IMR-90 (cell line): ENCODE measurements around the gene ITPKC. TPM values are rescaled to one million over a fixed set of nuclear protein-coding genes. Genes with fewer than 3 reads are reported as not detected.

Experiments used
- ATAC-seq: fragments of 200-7000 bp; cut with Tn5 transposase; 2 replicates; pipeline ENCODE4 v1.9.1; 2020; ENCODE audit warnings: low read depth, mild to moderate bottlenecking, moderate library complexity
- BruUV-seq: library from RNA; stranded (reverse); fragments of 400-500 nt; replicated peaks from 2 replicates; lab custom pipeline; 2021; lab: Mats Ljungman, UMichigan
- CTCF ChIA-PET: fragments of 300-600 bp; formaldehyde crosslinking; extraction: SDS; loops from one replicate; lab custom pipeline; 2021; ENCODE audit warnings: antibody characterized with exemption; lab: Yijun Ruan, JAX
- POLR2A ChIA-PET: fragments of 300-600 bp; sonication (Branson Sonifier 250); formaldehyde crosslinking; loops from one replicate; lab custom pipeline; 2022; ENCODE audit warnings: antibody characterized with exemption; ENCODE audit not compliant: unreplicated experiment; lab: Charles Lee
- DNase-seq: peaks from one replicate; pipeline ENCODE4 v3.0.0; 2013
- H2AFZ ChIP-seq: replicated peaks from 2 replicates; pipeline ENCODE3; 2013; ENCODE audit warnings: low read length, mild to moderate bottlenecking; ENCODE audit not compliant: poor library complexity
- H2AK5ac ChIP-seq: 2 replicates; pipeline ENCODE4 v1.6.1; 2013; ENCODE audit warnings: low read depth, low read length, inconsistent platforms
- H2AK9ac ChIP-seq: replicated peaks from 2 replicates; pipeline ENCODE3; 2013; ENCODE audit warnings: mild to moderate bottlenecking, low read depth, low read length, moderate library complexity; ENCODE audit not compliant: poor library complexity
- H2BK120ac ChIP-seq: 2 replicates; pipeline ENCODE4 v1.6.1; 2013; ENCODE audit warnings: low read depth, low read length, inconsistent platforms
- H2BK15ac ChIP-seq: 3 replicates; pipeline ENCODE4 v1.6.1; 2013; ENCODE audit warnings: low read depth, low read length, inconsistent platforms
- H2BK20ac ChIP-seq: 2 replicates; pipeline ENCODE4 v1.6.1; 2013; ENCODE audit warnings: low read depth, mild to moderate bottlenecking, inconsistent platforms, low read length, moderate library complexity
- H2BK5ac ChIP-seq: 2 replicates; pipeline ENCODE4 v1.6.1; 2013; ENCODE audit warnings: mild to moderate bottlenecking, low read depth, low read length, inconsistent platforms; ENCODE audit not compliant: poor library complexity, severe bottlenecking
- H3K14ac ChIP-seq: replicated peaks from 2 replicates; pipeline ENCODE4 v1.6.1; 2013; ENCODE audit warnings: low read depth, low read length, inconsistent platforms
- H3K18ac ChIP-seq: 2 replicates; pipeline ENCODE4 v1.6.1; 2013; ENCODE audit warnings: low read depth, low read length, control low read depth
- H3K23ac ChIP-seq: 2 replicates; pipeline ENCODE4 v1.6.1; 2013; ENCODE audit warnings: low read depth, low read length, inconsistent platforms
- H3K27ac ChIP-seq: 2 replicates; pipeline ENCODE4 v1.5.1; 2013; ENCODE audit warnings: mild to moderate bottlenecking, control low read depth, low read length; ENCODE audit not compliant: insufficient read depth
- H3K27me3 ChIP-seq: 2 replicates; pipeline ENCODE4 v1.6.1; 2013; ENCODE audit warnings: low read length; ENCODE audit not compliant: control insufficient read depth, insufficient read depth
- H3K36me3 ChIP-seq: 2 replicates; pipeline ENCODE4 v1.6.1; 2013; ENCODE audit warnings: low read length, mixed read lengths; ENCODE audit not compliant: control insufficient read depth, insufficient read depth
- H3K4ac ChIP-seq: 2 replicates; pipeline ENCODE4 v1.6.1; 2013; ENCODE audit warnings: low read depth, low read length, inconsistent platforms
- H3K4me1 ChIP-seq: 2 replicates; pipeline ENCODE4 v1.6.1; 2013; ENCODE audit warnings: low read length, mixed read lengths; ENCODE audit not compliant: control insufficient read depth, insufficient read depth
- H3K4me2 ChIP-seq: 2 replicates; pipeline ENCODE4 v1.6.1; 2013; ENCODE audit warnings: low read depth, mild to moderate bottlenecking, control low read depth, low read length, moderate library complexity
- H3K4me3 ChIP-seq: 2 replicates; pipeline ENCODE4 v1.5.1; 2013; ENCODE audit warnings: low read depth, mild to moderate bottlenecking, control low read depth, low read length, moderate library complexity; ENCODE audit not compliant: insufficient read depth
- H3K56ac ChIP-seq: 2 replicates; pipeline ENCODE4 v1.6.1; 2013; ENCODE audit warnings: low read length, inconsistent platforms; ENCODE audit not compliant: insufficient read depth; ENCODE audit errors: extremely low read depth
- H3K79me1 ChIP-seq, 2 experiments: 2 replicates each; pipeline ENCODE4 v1.6.1; 2013; ENCODE audit warnings: low read length in 2 of 2, inconsistent platforms in 1 of 2, low read depth in 1 of 2
- H3K9ac ChIP-seq: 2 replicates; pipeline ENCODE4 v1.6.1; 2013; ENCODE audit warnings: low read depth, low read length, control low read depth
- H3K9me1 ChIP-seq: 2 replicates; pipeline ENCODE4 v1.6.1; 2013; ENCODE audit warnings: low read length, inconsistent platforms; ENCODE audit not compliant: insufficient read depth
- H3K9me3 ChIP-seq: 2 replicates; pipeline ENCODE4 v1.6.1; 2013; ENCODE audit warnings: low read length; ENCODE audit not compliant: control insufficient read depth, insufficient read depth
- H4K20me1 ChIP-seq: 2 replicates; pipeline ENCODE4 v1.6.1; 2013; ENCODE audit warnings: low read length, inconsistent platforms; ENCODE audit not compliant: insufficient read depth
- H4K5ac ChIP-seq: 2 replicates; pipeline ENCODE4 v1.6.1; 2013; ENCODE audit warnings: mild to moderate bottlenecking, low read depth, low read length, control low read depth
- H4K8ac ChIP-seq, 2 experiments: 2 replicates each; pipeline ENCODE4 v1.6.1; 2013; ENCODE audit warnings: low read depth in 2 of 2, low read length in 2 of 2, control low read depth in 1 of 2, inconsistent platforms in 1 of 2
- H4K91ac ChIP-seq: 2 replicates; pipeline ENCODE4 v1.6.1; 2013; ENCODE audit warnings: low read depth, low read length, inconsistent platforms; ENCODE audit not compliant: insufficient read depth
- CEBPB ChIP-seq: IDR thresholded peaks from 2 replicates; pipeline ENCODE4 v1.6.1; 2012; ENCODE audit warnings: low read depth, low read length, improper control_type of control experiment
- ELK1 ChIP-seq: fragments of 150-350 bp; IDR thresholded peaks from 2 replicates; pipeline ENCODE4 v1.6.1; 2016; ENCODE audit warnings: low read depth, mild to moderate bottlenecking, low read length, moderate library complexity, borderline replicate concordance
- MAFK ChIP-seq: IDR thresholded peaks from 2 replicates; pipeline ENCODE4 v1.6.1; 2012; ENCODE audit warnings: low read depth, low read length, improper control_type of control experiment
- MAZ ChIP-seq: IDR thresholded peaks from 2 replicates; pipeline ENCODE4 v1.6.1; 2012; ENCODE audit warnings: low read depth, mild to moderate bottlenecking, low read length, improper control_type of control experiment, moderate library complexity, borderline replicate concordance
- MXI1 ChIP-seq: IDR thresholded peaks from 2 replicates; pipeline ENCODE4 v1.6.1; 2012; ENCODE audit warnings: low read depth, mild to moderate bottlenecking, low read length, moderate library complexity, borderline replicate concordance
- POLR2A ChIP-seq: IDR thresholded peaks from 2 replicates; pipeline ENCODE4 v1.6.1; 2012; ENCODE audit warnings: mild to moderate bottlenecking, low read depth, low read length
- RCOR1 ChIP-seq: IDR thresholded peaks from 2 replicates; pipeline ENCODE4 v1.6.1; 2012; ENCODE audit warnings: mild to moderate bottlenecking, low read length, improper control_type of control experiment; ENCODE audit not compliant: insufficient replicate concordance
- RFX5 ChIP-seq: IDR thresholded peaks from 2 replicates; pipeline ENCODE4 v1.8.0; 2012; ENCODE audit warnings: low read depth, mild to moderate bottlenecking, low read length, moderate library complexity
- SMC3 ChIP-seq: fragments of 150-350 bp; IDR thresholded peaks from 2 replicates; pipeline ENCODE4 v1.6.1; 2016; ENCODE audit warnings: low read depth, mild to moderate bottlenecking, antibody characterized with exemption, low read length, moderate library complexity
- WGBS, 2 experiments: methylation state at CpG; one replicate each; pipeline versions ENCODE4 v1.1.5 to v1.1.7; 2013; ENCODE audit warnings: missing lambda C conversion rate in 2 of 2; ENCODE audit not compliant: insufficient read length in 1 of 2; ENCODE audit errors: extremely low coverage in 2 of 2; 5-methylcytosine and 5-hydroxymethylcytosine counted together
- dilution Hi-C: fragments of 300-500 bp; cut with HindIII; formaldehyde crosslinking; loops from one replicate; pipeline ENCODE4 v1.14.3; 2018; ENCODE audit warnings: low sequenced_read_pairs; ENCODE audit not compliant: unreplicated experiment
- in situ Hi-C: fragments of 300-500 bp; cut with MboI; formaldehyde crosslinking; loops from 3 replicates; pipeline ENCODE4 v1.14.3; 2019; ENCODE audit warnings: low sequenced_read_pairs, inconsistent platforms, mixed read lengths
- intact Hi-C: fragments of 100-400 bp; cut with micrococcal nuclease; formaldehyde crosslinking; loops from 2 replicates; pipeline ENCODE4 v1.10.0; 2022
- polyA plus RNA-seq, 3 experiments: library from polyadenylated mRNA; depleted of rRNA; stranded (reverse); fragments of >200 nt; gene quantifications; 2 replicates each; pipeline ENCODE4 v1.2.3, GENCODE V29; 2012; ENCODE audit warnings: low replicate concordance in 1 of 3
- total RNA-seq: library from RNA; depleted of rRNA; stranded (reverse); fragments of >200 nt; gene quantifications from 2 replicates; pipeline ENCODE4 v1.2.3, GENCODE V29; 2012
- TF ChIP-seq, protein P1 (sequence below): fragments of 150-350 bp; IDR thresholded peaks from 2 replicates; pipeline ENCODE4 v1.6.1; 2017; ENCODE audit warnings: mild to moderate bottlenecking, antibody characterized with exemption, low read length, low read depth

ITPKC gene
- total and polyA plus RNA-seq, 2 of the 4 experiments (the other 2 are of a cell fraction) = 7.7 to 9.4 TPM

- Histone ChIP-seq H3K9me3 (no peaks in the 10 kb centered on the region), H2BK5ac (peak overlapping the region; percentile 68), H2AK5ac (peak overlapping the region; percentile 100), H2AK9ac (peak overlapping the region; percentile 100), H3K9me1 (peaks cover 33% of the 10 kb centered on the region), H2BK20ac (peak overlapping the region; percentile 49; the same call in 1 of the 2 replicates), H3K56ac (peak overlapping the region; percentile 90), H2AFZ (peak overlapping the region; percentile 88), H3K4me3 (peak overlapping the region; percentile 95), H4K20me1 (peaks cover 38% of the 10 kb centered on the region), H2BK15ac (peak overlapping the region; percentile 88; the same call in 1 of the 3 replicates), H3K27me3 (no peaks in the 10 kb centered on the region), H3K4me2 (peak overlapping the region; percentile 98), H3K23ac (peak overlapping the region; percentile 100), H4K8ac (peak overlapping the region; percentile 68 to 81; a peak in 3 of 4 replicates), H3K4me1 (peaks cover 17% of the 10 kb centered on the region), H3K18ac (peak overlapping the region; percentile 94), H3K79me1 (peaks cover 26 to 57% of the 10 kb centered on the region in 2 experiments), H4K91ac (peak overlapping the region; percentile 99), H2BK120ac (peak overlapping the region; percentile 84), H3K27ac (peak overlapping the region; percentile 89), H3K9ac (peak overlapping the region; percentile 99), H3K14ac (peak overlapping the region; percentile 99), H3K36me3 (peaks cover 35% of the 10 kb centered on the region), H3K4ac (peak overlapping the region; percentile 99), H4K5ac (peak overlapping the region; percentile 97)
- dilution Hi-C loops (no loop called here), intact Hi-C loops (loop anchor here (2.0 kb wide), 2 partner anchors 25 to 61 kb away; partner anchors contain the start of genes ACTMAP and SNRPA), in situ Hi-C loops (no loop called here)
- BruUV-seq = no TSS peak
- TF ChIP-seq SMC3 (no peak), POLR2A (peak; percentile 86), MAZ (0 out of 2 replicates have a peak, but pooled peaks have one; percentile 44), MXI1 (peak; percentile 28; the same call in 1 of the 2 replicates), CEBPB (no peak), RFX5 (no peak), RCOR1 (no peak), ELK1 (no peak), MAFK (no peak)
- TF ChIP-seq, protein P1, sequence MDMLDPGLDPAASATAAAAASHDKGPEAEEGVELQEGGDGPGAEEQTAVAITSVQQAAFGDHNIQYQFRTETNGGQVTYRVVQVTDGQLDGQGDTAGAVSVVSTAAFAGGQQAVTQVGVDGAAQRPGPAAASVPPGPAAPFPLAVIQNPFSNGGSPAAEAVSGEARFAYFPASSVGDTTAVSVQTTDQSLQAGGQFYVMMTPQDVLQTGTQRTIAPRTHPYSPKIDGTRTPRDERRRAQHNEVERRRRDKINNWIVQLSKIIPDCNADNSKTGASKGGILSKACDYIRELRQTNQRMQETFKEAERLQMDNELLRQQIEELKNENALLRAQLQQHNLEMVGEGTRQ = no peak
- DNase-seq (no peak), ATAC-seq (peak; percentile 1; the same call in 1 of the 2 replicates)
- ChIA-PET POLR2A (no interaction called here), CTCF (no interaction called here)
- 2% methylated on average over 9 of the region's 18 CpGs; no CpG with 5 or more reads in 1 of the 2 experiments for WGBS, 2 experiments
These were observed 27.4 kb upstream of the ITPKC start for GRCh38 chr19:40689339-40690049.
